HepG2 (cell line): ENCODE results near the gene SNX30. TPM values are rescaled to one million over a fixed set of nuclear protein-coding genes. Genes with fewer than 3 reads are reported as not detected.
A peak's percentile ranks its signal among the peaks of the same experiment; 100 is the strongest.

ENCODE experiments used
- ASH2L ChIP-seq: fragments of 300-600, 200-600 bp; sonication (generic); IDR thresholded peaks from 2 replicates; pipeline ENCODE4 v1.7.0; 2017; ENCODE audit warnings: low read depth, mild to moderate bottlenecking, moderate library complexity, mixed read lengths, low read length; ENCODE audit not compliant: insufficient read length
- ATRX ChIP-seq: sonication (generic); formaldehyde crosslinking; IDR thresholded peaks from 2 replicates; pipeline ENCODE4 v1.4.0; 2020; ENCODE audit warnings: missing genetic modification reagents, borderline replicate concordance
- CAMTA2 ChIP-seq: sonication (generic); formaldehyde crosslinking; IDR thresholded peaks from 2 replicates; pipeline ENCODE4 v1.4.0; 2020; ENCODE audit warnings: mild to moderate bottlenecking, missing genetic modification reagents, borderline replicate concordance
- HDAC6 ChIP-seq: fragments of 200-600 bp; sonication (generic); IDR thresholded peaks from 2 replicates; pipeline ENCODE4 v1.7.0; 2017; ENCODE audit warnings: mild to moderate bottlenecking, antibody characterized with exemption, low read length, low read depth
- HMGA1 ChIP-seq: sonication (generic); formaldehyde crosslinking; conservative IDR thresholded peaks from 2 replicates; pipeline ENCODE4 v1.4.0; 2020; ENCODE audit warnings: missing genetic modification reagents
- RAD21 ChIP-seq: fragments of 450-650 bp; formaldehyde crosslinking; IDR thresholded peaks from 2 replicates; pipeline ENCODE4 v1.5.0; 2020; ENCODE audit warnings: mild to moderate bottlenecking
- RARA ChIP-seq: IDR thresholded peaks from 2 replicates; pipeline ENCODE4 v1.6.1; 2016; ENCODE audit warnings: missing genetic modification reagents, missing compliant biosample characterization
- RFXANK ChIP-seq: IDR thresholded peaks from 2 replicates; pipeline ENCODE4 v1.6.1; 2016
- SMAD9 ChIP-seq: sonication (generic); formaldehyde crosslinking; IDR thresholded peaks from 2 replicates; pipeline ENCODE4 v1.5.1; 2020; ENCODE audit warnings: mild to moderate bottlenecking, missing genetic modification reagents
- ZNF12 ChIP-seq: sonication (generic); formaldehyde crosslinking; IDR thresholded peaks from 2 replicates; pipeline ENCODE4 v1.5.0; 2020; ENCODE audit warnings: missing genetic modification reagents
- ZNF547 ChIP-seq: sonication (generic); formaldehyde crosslinking; IDR thresholded peaks from 2 replicates; pipeline ENCODE4 v1.5.1; 2020; ENCODE audit warnings: mild to moderate bottlenecking, missing genetic modification reagents
- ZNF615 ChIP-seq: sonication (generic); formaldehyde crosslinking; IDR thresholded peaks from 2 replicates; pipeline ENCODE4 v1.5.0; 2020; ENCODE audit warnings: mild to moderate bottlenecking, missing genetic modification reagents, borderline replicate concordance
- polyA plus RNA-seq, 8 experiments: library from polyadenylated mRNA; depleted of rRNA in 3 of 8; stranded (reverse) in 7 of 8; unstranded in 1 of 8; fragments of >200 nt; fragmentation: Illumina TruSeq in 4 of 8; extraction: Trizol in 4 of 8; gene quantifications; 2 replicates each; pipeline versions ENCODE4 v1.2.1 to v1.2.3, GENCODE V29; 2011 to 2016; ENCODE audit warnings: low read depth in 4 of 8, missing spikeins in 1 of 8, mixed read lengths in 1 of 8; ENCODE audit not compliant: insufficient read depth in 1 of 8
- total RNA-seq, 5 experiments: library from RNA; depleted of rRNA; stranded (reverse); fragments of >200 nt; fragmentation: Illumina TruSeq; extraction: Trizol; gene quantifications; 2 replicates each; pipeline ENCODE4 v1.2.3, GENCODE V29; 2016; ENCODE audit warnings: low read depth in 1 of 5
- TF ChIP-seq, protein P1 (sequence below): sonication (generic); formaldehyde crosslinking; IDR thresholded peaks from 2 replicates; pipeline ENCODE4 v1.4.0; 2020; ENCODE audit warnings: missing genetic modification reagents, borderline replicate concordance
- TF ChIP-seq, protein P2 (sequence below): IDR thresholded peaks from 2 replicates; pipeline ENCODE4 v1.6.1; 2016; ENCODE audit warnings: low read depth, control low read depth
- TF ChIP-seq, protein P3 (sequence below): sonication (generic); formaldehyde crosslinking; IDR thresholded peaks from 2 replicates; pipeline ENCODE4 v1.5.0; 2020; ENCODE audit warnings: mild to moderate bottlenecking, low read depth, missing genetic modification reagents, borderline replicate concordance
- TF ChIP-seq, protein P4 (sequence below): sonication (generic); formaldehyde crosslinking; IDR thresholded peaks from 2 replicates; pipeline ENCODE4 v1.4.0; 2020; ENCODE audit warnings: mild to moderate bottlenecking, low read depth, missing genetic modification reagents
- TF ChIP-seq, protein P5 (sequence below): sonication (generic); formaldehyde crosslinking; IDR thresholded peaks from 2 replicates; pipeline ENCODE4; 2020; ENCODE audit warnings: missing genetic modification reagents, mild to moderate bottlenecking, borderline replicate concordance
- TF ChIP-seq, protein P6 (sequence below): sonication (generic); formaldehyde crosslinking; IDR thresholded peaks from 2 replicates; pipeline ENCODE4 v1.9.0; 2021; ENCODE audit warnings: missing genetic modification reagents, borderline replicate concordance

SNX30 gene
- total and polyA plus RNA-seq, 2 of the 13 experiments (the other 11 are each of a cell fraction or from before 2014, with no cell fraction given), result 4.4 to 12.4 TPM

DNA sequence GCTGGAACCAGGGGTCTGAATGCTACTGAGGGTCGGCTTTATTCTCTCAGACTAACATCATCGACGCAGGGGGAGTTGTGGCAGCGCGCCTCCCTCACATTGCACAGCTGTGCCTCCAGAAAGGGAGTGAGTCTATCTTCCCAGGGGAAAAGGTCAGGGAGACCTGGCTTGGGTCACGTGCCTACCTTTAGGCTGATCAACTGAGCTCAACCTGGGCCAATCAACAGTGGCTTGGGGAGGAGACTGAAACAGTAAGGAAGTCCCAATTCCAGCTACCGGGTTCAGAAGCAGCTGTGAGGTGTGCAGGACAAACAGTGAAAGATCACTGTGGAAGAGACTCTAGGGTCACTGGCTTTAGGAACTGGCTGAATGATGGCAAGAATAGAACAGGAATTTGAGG is 14.3 kb downstream of the SNX30 start (continued):
- TF ChIP-seq, protein P1, sequence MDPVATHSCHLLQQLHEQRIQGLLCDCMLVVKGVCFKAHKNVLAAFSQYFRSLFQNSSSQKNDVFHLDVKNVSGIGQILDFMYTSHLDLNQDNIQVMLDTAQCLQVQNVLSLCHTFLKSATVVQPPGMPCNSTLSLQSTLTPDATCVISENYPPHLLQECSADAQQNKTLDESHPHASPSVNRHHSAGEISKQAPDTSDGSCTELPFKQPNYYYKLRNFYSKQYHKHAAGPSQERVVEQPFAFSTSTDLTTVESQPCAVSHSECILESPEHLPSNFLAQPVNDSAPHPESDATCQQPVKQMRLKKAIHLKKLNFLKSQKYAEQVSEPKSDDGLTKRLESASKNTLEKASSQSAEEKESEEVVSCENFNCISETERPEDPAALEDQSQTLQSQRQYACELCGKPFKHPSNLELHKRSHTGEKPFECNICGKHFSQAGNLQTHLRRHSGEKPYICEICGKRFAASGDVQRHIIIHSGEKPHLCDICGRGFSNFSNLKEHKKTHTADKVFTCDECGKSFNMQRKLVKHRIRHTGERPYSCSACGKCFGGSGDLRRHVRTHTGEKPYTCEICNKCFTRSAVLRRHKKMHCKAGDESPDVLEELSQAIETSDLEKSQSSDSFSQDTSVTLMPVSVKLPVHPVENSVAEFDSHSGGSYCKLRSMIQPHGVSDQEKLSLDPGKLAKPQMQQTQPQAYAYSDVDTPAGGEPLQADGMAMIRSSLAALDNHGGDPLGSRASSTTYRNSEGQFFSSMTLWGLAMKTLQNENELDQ (CRISPR knock-in tag), result no peak
- TF ChIP-seq, protein P2, sequence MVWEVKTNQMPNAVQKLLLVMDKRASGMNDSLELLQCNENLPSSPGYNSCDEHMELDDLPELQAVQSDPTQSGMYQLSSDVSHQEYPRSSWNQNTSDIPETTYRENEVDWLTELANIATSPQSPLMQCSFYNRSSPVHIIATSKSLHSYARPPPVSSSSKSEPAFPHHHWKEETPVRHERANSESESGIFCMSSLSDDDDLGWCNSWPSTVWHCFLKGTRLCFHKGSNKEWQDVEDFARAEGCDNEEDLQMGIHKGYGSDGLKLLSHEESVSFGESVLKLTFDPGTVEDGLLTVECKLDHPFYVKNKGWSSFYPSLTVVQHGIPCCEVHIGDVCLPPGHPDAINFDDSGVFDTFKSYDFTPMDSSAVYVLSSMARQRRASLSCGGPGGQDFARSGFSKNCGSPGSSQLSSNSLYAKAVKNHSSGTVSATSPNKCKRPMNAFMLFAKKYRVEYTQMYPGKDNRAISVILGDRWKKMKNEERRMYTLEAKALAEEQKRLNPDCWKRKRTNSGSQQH, result no peak
- no peak for TF ChIP-seq HDAC6
- no peak for TF ChIP-seq CAMTA2 (CRISPR knock-in tag)
- TF ChIP-seq ZNF547 (CRISPR knock-in tag), result no peak
- TF ChIP-seq ASH2L, result peak; percentile 34
- no peak for TF ChIP-seq RAD21 (CRISPR knock-in tag)
- no peak for TF ChIP-seq ZNF12 (CRISPR knock-in tag)
- TF ChIP-seq ATRX, result no peak
- TF ChIP-seq ZNF615 (CRISPR knock-in tag), result no peak
- TF ChIP-seq, protein P3, sequence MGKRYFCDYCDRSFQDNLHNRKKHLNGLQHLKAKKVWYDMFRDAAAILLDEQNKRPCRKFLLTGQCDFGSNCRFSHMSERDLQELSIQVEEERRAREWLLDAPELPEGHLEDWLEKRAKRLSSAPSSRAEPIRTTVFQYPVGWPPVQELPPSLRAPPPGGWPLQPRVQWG, result no peak
- no peak for TF ChIP-seq SMAD9 (CRISPR knock-in tag)
- no peak for TF ChIP-seq HMGA1
- TF ChIP-seq RFXANK (CRISPR knock-in tag), result no peak
- TF ChIP-seq, protein P4, sequence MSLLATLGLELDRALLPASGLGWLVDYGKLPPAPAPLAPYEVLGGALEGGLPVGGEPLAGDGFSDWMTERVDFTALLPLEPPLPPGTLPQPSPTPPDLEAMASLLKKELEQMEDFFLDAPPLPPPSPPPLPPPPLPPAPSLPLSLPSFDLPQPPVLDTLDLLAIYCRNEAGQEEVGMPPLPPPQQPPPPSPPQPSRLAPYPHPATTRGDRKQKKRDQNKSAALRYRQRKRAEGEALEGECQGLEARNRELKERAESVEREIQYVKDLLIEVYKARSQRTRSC, result no peak
- peak; percentile 81 for TF ChIP-seq RARA (CRISPR knock-in tag)
- TF ChIP-seq, protein P5, sequence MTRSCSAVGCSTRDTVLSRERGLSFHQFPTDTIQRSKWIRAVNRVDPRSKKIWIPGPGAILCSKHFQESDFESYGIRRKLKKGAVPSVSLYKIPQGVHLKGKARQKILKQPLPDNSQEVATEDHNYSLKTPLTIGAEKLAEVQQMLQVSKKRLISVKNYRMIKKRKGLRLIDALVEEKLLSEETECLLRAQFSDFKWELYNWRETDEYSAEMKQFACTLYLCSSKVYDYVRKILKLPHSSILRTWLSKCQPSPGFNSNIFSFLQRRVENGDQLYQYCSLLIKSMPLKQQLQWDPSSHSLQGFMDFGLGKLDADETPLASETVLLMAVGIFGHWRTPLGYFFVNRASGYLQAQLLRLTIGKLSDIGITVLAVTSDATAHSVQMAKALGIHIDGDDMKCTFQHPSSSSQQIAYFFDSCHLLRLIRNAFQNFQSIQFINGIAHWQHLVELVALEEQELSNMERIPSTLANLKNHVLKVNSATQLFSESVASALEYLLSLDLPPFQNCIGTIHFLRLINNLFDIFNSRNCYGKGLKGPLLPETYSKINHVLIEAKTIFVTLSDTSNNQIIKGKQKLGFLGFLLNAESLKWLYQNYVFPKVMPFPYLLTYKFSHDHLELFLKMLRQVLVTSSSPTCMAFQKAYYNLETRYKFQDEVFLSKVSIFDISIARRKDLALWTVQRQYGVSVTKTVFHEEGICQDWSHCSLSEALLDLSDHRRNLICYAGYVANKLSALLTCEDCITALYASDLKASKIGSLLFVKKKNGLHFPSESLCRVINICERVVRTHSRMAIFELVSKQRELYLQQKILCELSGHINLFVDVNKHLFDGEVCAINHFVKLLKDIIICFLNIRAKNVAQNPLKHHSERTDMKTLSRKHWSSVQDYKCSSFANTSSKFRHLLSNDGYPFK (CRISPR knock-in tag), result no peak
- TF ChIP-seq, protein P6, sequence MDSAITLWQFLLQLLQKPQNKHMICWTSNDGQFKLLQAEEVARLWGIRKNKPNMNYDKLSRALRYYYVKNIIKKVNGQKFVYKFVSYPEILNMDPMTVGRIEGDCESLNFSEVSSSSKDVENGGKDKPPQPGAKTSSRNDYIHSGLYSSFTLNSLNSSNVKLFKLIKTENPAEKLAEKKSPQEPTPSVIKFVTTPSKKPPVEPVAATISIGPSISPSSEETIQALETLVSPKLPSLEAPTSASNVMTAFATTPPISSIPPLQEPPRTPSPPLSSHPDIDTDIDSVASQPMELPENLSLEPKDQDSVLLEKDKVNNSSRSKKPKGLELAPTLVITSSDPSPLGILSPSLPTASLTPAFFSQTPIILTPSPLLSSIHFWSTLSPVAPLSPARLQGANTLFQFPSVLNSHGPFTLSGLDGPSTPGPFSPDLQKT (CRISPR knock-in tag), result no peak
